ENCODE results near the gene L1CAM. TPM values are rescaled to one million over a fixed set of nuclear protein-coding genes. Genes with fewer than 3 reads are reported as not detected.

The L1CAM gene
- total RNA-seq, 1 experiment from 2014 or later, result 819 TPM

DNA sequence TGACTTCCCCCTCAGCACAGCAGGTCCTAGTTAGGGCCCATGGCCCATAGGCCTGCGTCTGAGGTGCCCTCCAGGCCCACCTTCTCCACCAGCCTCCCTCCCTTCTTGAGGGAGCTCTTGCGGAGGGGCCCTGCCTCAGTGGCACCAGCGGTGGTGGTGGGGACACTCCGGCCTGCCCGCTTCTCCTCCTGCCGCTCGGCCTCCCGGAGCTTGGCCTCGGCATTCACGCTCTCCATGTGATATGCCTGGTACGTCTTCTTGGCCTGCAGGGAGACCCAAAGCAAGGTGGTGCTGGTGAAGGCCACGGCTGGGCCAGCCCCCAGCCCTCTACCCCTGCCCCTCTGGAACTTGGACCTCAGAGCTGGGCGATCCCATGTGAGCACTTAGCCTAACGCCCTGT is 34.6 kb upstream of the L1CAM start:
- in situ Hi-C loops (cut with HindIII; ENCODE audit: low pct_unique_long_range_greater_than_20kb, low sequenced_read_pairs), result no loop called here
- ChIA-PET POLR2A (no interaction called here), CTCF (interaction anchor here (1.3 to 1.7 kb wide), 2 partner anchors 13 to 27 kb away, joined by 3 to 4 read pairs; no protein-coding TSS in a partner anchor)
- ATAC-seq (no peak), DNase-seq (ENCODE audit: low read depth, low spot score) (no peak)
- no peaks in the 10 kb centered on the region for H3K36me3 ChIP-seq (ENCODE audit: control insufficient read depth, insufficient read depth, low read length)
- no peaks in the 10 kb centered on the region for H3K9me3 ChIP-seq (ENCODE audit: control insufficient read depth, insufficient read depth, low read depth, low read length)
- no peak for TF ChIP-seq TCF7L2 (IDR thresholded peaks at IDR 0.05; ENCODE audit: low read depth, low read length)
- no peak for TF ChIP-seq POLR2AphosphoS5 (IDR thresholded peaks at IDR 0.05; ENCODE audit: low read depth, low read length)
- no peak for TF ChIP-seq SIN3A (IDR thresholded peaks at IDR 0.05; ENCODE audit: borderline replicate concordance, insufficient read depth, low read depth, low read length)
- no peaks in the 10 kb centered on the region for H3K27me3 ChIP-seq (ENCODE audit: control insufficient read depth, insufficient read depth, low read length)
- H3K27ac ChIP-seq (ENCODE audit: low read length), result no peak overlapping the region
- no TSS peak for BruUV-seq (replicated peaks)
- H3K4me3 ChIP-seq (ENCODE audit: low read depth in 2 of 2, low read length in 2 of 2), result no peak overlapping the region
- intact Hi-C loops (cut with micrococcal nuclease; ENCODE audit: unreplicated experiment), result loop anchor here (10.0 kb wide), 1 partner anchor 156 kb away; the partner anchor contains the start of gene PLXNB3
- H3K4me1 ChIP-seq (ENCODE audit: control insufficient read depth, insufficient read depth, low read length), result peaks cover 26% of the 10 kb centered on the region

- Histone ChIP-seq H3K27me3 (ENCODE audit: control insufficient read depth, insufficient read depth, low read length) (no peaks in the 10 kb centered on the region), H3K4me3 (ENCODE audit: low read depth in 2 of 2, low read length in 2 of 2) (no peak overlapping the region), H3K4me1 (ENCODE audit: control insufficient read depth, insufficient read depth, low read length) (peaks cover 14% of the 10 kb centered on the region), H3K9me3 (ENCODE audit: control insufficient read depth, insufficient read depth, low read depth, low read length) (no peaks in the 10 kb centered on the region), H3K36me3 (ENCODE audit: control insufficient read depth, insufficient read depth, low read length) (no peaks in the 10 kb centered on the region), H3K27ac (ENCODE audit: low read length) (no peak overlapping the region)
- ChIA-PET CTCF (no interaction called here), POLR2A (no interaction called here)
- no TSS peak for BruUV-seq (replicated peaks)
- no peak for ATAC-seq
- no peak for TF ChIP-seq TCF7L2 (IDR thresholded peaks at IDR 0.05; ENCODE audit: low read depth, low read length)
- TF ChIP-seq, protein P1, sequence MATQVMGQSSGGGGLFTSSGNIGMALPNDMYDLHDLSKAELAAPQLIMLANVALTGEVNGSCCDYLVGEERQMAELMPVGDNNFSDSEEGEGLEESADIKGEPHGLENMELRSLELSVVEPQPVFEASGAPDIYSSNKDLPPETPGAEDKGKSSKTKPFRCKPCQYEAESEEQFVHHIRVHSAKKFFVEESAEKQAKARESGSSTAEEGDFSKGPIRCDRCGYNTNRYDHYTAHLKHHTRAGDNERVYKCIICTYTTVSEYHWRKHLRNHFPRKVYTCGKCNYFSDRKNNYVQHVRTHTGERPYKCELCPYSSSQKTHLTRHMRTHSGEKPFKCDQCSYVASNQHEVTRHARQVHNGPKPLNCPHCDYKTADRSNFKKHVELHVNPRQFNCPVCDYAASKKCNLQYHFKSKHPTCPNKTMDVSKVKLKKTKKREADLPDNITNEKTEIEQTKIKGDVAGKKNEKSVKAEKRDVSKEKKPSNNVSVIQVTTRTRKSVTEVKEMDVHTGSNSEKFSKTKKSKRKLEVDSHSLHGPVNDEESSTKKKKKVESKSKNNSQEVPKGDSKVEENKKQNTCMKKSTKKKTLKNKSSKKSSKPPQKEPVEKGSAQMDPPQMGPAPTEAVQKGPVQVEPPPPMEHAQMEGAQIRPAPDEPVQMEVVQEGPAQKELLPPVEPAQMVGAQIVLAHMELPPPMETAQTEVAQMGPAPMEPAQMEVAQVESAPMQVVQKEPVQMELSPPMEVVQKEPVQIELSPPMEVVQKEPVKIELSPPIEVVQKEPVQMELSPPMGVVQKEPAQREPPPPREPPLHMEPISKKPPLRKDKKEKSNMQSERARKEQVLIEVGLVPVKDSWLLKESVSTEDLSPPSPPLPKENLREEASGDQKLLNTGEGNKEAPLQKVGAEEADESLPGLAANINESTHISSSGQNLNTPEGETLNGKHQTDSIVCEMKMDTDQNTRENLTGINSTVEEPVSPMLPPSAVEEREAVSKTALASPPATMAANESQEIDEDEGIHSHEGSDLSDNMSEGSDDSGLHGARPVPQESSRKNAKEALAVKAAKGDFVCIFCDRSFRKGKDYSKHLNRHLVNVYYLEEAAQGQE (IDR thresholded peaks at IDR 0.05; ENCODE audit: insufficient read depth in 1 of 2, low read depth in 2 of 2, low read length in 1 of 2), result no peak
- TF ChIP-seq SIN3A (IDR thresholded peaks at IDR 0.05; ENCODE audit: borderline replicate concordance, insufficient read depth, low read depth, low read length), result no peak
- TF ChIP-seq POLR2AphosphoS5 (IDR thresholded peaks at IDR 0.05; ENCODE audit: low read depth, low read length), result no peak
- TF ChIP-seq, protein P2, sequence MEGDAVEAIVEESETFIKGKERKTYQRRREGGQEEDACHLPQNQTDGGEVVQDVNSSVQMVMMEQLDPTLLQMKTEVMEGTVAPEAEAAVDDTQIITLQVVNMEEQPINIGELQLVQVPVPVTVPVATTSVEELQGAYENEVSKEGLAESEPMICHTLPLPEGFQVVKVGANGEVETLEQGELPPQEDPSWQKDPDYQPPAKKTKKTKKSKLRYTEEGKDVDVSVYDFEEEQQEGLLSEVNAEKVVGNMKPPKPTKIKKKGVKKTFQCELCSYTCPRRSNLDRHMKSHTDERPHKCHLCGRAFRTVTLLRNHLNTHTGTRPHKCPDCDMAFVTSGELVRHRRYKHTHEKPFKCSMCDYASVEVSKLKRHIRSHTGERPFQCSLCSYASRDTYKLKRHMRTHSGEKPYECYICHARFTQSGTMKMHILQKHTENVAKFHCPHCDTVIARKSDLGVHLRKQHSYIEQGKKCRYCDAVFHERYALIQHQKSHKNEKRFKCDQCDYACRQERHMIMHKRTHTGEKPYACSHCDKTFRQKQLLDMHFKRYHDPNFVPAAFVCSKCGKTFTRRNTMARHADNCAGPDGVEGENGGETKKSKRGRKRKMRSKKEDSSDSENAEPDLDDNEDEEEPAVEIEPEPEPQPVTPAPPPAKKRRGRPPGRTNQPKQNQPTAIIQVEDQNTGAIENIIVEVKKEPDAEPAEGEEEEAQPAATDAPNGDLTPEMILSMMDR (IDR thresholded peaks at IDR 0.05), result no peak
- DNase-seq (ENCODE audit: low read depth, low spot score), result no peak
- in situ Hi-C loops (cut with HindIII; ENCODE audit: low pct_unique_long_range_greater_than_20kb, low sequenced_read_pairs) (no loop called here), intact Hi-C loops (cut with micrococcal nuclease; ENCODE audit: unreplicated experiment) (no loop called here)
These were observed 33.3 kb upstream of the L1CAM start for GRCh38 chrX:153919281-153919680.

- Histone ChIP-seq H3K27ac (ENCODE audit: low read length) (no peak overlapping the region), H3K4me1 (ENCODE audit: control insufficient read depth, insufficient read depth, low read length) (no peaks in the 10 kb centered on the region; the same call in 1 of the 2 replicates), H3K9me3 (ENCODE audit: control insufficient read depth, insufficient read depth, low read depth, low read length) (no peaks in the 10 kb centered on the region), H3K27me3 (ENCODE audit: control insufficient read depth, insufficient read depth, low read length) (no peaks in the 10 kb centered on the region), H3K36me3 (ENCODE audit: control insufficient read depth, insufficient read depth, low read length) (no peaks in the 10 kb centered on the region), H3K4me3 (ENCODE audit: low read depth in 2 of 2, low read length in 2 of 2) (no peak overlapping the region)
- ATAC-seq (no peak), DNase-seq (ENCODE audit: low read depth, low spot score) (no peak)
- no TSS peak for BruUV-seq (replicated peaks)
- CTCF ChIA-PET, result interaction anchor here (0.6 kb wide), 1 partner anchor 15 kb away, joined by 6 read pairs; no protein-coding TSS in a partner anchor
- intact Hi-C loops (cut with micrococcal nuclease; ENCODE audit: unreplicated experiment) (no loop called here), in situ Hi-C loops (cut with HindIII; ENCODE audit: low pct_unique_long_range_greater_than_20kb, low sequenced_read_pairs) (no loop called here)
- TF ChIP-seq, protein P1 (IDR thresholded peaks at IDR 0.05; ENCODE audit: insufficient read depth in 1 of 2, low read depth in 2 of 2, low read length in 1 of 2), result no peak
- TF ChIP-seq, protein P2 (IDR thresholded peaks at IDR 0.05), result no peak
- TF ChIP-seq POLR2AphosphoS5 (IDR thresholded peaks at IDR 0.05; ENCODE audit: low read depth, low read length), result no peak
- TF ChIP-seq SIN3A (IDR thresholded peaks at IDR 0.05; ENCODE audit: borderline replicate concordance, insufficient read depth, low read depth, low read length), result no peak
- no peak for TF ChIP-seq TCF7L2 (IDR thresholded peaks at IDR 0.05; ENCODE audit: low read depth, low read length)
- POLR2A ChIA-PET, result no interaction called here
These were observed 31.9 kb upstream of the L1CAM start for GRCh38 chrX:153917869-153918268.

All from Panc1 (cell line).